HG03066 (cell line): ENCODE results near the gene LHFPL3.
"Not testable (repeated sequence)": the region's sequence is repeated elsewhere in the genome, so short reads cannot be mapped to it uniquely, and the experiment has no call there.

Source experiments
- ATAC-seq: cut with Tn5 transposase; IDR thresholded peaks from one replicate; pipeline ENCODE4 v1.9.1; 2021; ENCODE audit warnings: low read depth; ENCODE audit not compliant: unreplicated experiment

LHFPL3 gene

DNA sequence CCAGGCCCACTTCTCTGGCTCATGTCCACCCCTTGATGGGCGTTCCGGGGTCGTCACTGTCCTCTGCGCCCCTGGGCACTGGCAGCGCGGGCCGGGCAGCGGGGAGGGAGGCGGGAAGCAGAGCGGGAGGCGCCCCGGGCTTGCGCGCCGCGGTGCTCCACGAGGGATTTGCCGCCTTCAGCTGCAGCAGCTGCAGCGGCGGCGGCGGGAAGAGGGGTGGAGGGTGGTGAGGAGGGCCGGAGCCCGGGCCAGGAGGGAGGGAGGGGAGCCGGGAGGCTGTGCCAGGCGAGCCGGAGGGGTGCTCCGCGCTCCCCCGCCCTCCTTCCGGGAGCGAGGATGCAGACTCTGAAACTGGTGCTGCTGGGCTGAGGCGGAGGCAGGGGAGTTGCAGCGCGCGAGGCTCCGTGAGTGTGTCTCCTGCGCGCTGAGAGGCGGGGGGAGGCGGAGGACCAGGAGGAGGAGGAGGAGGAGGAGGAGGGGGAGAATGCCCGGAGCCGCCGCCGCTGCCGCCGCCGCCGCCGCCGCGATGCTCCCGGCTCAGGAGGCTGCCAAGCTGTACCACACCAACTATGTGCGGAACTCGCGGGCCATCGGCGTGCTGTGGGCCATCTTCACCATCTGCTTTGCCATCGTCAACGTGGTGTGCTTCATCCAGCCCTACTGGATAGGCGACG, at the start of gene LHFPL3:
TSS of gene LHFPL3 (plus strand) at position 308 of the 674 bp plus-strand sequence.
- no peak for ATAC-seq

DNA sequence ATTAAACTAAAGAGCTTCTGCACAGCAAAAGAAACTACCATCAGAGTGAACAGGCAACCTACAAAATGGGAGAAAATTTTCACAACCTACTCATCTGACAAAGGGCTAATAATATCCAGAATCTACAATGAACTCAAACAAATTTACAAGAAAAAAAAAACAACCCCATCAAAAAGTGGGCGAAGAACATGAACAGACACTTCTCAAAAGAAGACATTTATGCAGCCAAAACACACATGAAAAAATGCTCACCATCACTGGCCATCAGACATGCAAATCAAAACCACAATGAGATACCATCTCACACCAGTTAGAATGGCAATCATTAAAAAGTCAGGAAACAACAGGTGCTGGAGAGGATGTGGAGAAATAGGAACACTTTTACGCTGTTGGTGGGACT, 46.7 kb upstream of the LHFPL3 start:
- ATAC-seq: not testable (repeated sequence)

DNA sequence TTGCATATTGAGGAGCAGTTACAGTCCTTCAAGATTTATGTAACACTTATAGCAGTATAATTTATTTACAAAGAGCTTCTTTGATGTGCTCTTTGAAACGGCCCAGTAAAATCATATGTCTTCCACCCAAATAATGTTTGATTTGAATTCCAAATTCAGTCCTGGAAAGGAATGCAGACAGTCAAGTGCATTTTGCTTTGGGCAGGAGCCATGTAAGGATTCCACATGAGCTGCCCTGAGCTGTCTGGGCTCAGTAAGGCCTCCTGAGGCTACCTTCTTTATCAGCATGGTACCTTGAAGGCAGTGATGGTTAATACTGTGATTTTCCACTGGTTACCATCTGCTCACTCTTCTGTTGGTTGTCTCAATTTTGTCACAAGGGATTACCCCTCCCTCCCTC, 41.6 kb upstream of the LHFPL3 start:
- ATAC-seq: no peak

DNA sequence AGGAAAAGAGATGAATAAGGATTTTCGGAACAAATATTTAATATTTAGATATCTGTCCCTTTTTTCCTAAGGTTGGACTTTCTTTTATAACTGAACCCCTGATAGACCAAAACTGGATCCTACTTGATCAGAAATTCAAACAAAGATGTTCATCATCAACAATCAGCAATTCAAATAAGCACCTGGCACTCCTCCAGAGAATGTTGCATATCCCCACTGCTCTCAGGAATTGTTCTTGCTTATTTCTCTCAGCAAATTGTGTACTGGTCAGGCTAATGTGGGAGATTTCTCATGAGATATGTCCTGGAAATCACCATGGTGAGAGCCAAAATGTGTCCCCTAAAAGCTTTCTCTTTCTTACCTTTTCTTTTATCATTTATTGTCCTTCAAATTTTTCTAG, 40.3 kb upstream of the LHFPL3 start:
- ATAC-seq: no peak

DNA sequence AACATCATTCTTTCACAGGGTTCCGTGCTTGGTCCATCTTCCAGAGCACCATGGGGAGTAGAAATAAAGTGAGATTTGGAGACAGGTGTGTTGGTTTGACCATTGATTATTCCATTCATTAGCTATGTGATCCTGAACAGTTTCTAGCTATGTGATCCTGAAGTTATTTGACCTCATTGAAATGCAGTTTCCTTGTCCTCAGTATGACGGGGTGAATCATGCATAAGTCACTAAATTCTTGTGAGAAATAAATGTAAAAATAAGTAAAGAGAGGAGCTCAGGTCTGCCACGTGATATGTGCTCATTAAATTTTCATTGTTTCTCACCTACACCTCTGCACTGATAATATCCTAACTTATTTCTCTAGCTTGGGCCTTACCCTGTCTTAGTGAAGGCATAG, 34.1 kb upstream of the LHFPL3 start:
- ATAC-seq: no peak

DNA sequence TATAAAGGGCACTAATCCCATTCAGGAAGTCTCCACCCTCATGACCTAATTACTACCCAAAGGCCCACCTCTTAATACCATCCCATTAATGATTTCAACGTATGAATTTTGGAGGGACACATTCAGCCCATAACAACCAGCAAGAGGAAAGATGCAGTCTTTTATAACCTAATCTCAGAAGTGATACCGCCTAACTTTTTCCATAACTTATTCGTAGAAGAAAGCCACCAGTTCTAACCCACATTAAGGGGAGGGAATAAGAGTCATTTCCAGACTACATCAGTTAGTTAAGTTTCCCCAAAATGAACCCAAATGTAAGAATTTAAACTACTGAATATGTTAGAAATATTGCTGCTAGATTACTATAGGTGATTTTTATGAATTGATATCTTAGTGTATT, 32.1 kb upstream of the LHFPL3 start:
- no peak for ATAC-seq

DNA sequence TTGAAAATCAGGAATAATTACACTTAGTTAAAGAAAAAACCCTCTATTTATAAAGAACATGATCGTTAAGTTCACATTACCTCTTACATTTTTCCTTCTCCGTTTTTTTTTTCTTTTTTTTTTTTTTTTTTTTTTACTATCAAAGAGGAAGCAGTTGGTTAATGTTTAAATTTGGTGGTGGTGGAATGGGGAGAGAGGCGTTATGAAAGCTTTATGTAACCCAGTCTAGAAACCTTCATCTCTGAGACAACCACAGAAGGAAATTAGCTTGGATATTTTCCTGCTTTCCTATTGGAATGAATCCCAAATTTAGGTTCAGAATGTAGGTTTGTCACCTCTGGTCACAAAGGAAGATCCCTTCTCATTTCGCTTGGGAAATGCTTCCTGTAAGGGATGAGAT, 31.5 kb upstream of the LHFPL3 start:
- no peak for ATAC-seq

DNA sequence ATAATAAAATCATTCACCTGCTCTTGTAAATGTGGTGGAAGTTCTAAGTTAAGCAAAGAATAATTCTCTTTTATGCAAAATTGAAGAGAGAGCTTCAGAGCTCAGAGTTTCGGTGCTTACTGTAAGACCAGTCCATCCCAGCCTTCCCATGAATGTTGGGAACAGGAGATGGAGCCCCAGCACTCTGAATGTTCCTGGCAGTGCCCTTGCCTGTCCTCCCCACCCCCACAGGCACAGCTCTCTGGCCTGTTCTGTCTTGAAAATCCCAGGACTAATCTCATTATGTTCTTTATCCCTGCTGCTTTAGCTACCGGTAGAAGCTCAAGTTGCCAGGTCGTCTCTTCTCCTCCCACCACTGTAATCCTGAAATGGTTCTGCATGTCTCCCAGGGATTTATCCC, 29.1 kb upstream of the LHFPL3 start:
- no peak for ATAC-seq

DNA sequence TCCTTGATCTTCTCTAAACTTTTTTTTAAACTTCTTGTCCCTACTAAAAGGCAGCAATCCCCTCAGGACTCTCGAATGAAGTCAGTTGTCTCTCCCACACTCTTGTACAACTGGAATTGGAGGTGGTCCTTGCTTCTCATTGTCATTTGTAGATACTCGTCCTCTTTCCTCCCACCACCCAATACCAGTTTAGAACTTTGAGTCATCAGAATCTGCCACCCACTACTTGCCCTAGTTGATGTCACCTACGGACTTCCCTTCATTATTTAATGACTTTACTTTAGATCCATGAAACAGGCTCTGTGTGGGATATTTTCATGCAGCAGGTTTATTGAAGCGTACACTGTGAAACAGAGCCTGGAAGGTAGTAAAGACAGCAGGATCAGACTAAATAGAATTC, 28.6 kb upstream of the LHFPL3 start:
- ATAC-seq: no peak

DNA sequence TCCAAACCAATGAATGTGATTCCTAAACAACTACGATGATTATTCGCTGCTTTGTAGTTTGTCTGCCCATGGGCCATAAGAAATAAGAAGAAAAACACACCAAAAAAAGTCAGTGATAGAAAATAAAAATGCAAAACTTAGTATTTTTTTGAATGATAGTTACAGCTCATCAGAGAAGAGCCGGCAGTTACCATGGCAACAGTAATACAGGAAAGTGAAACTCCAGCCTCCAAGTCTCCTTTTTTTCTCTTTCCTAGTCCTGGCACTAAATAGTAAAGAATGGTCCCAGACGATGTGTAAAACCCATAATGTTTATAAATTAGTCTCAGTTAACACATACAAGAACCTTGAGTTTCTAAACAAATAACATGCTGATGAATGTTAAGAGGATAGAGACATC, 21.6 kb upstream of the LHFPL3 start:
- no peak for ATAC-seq

DNA sequence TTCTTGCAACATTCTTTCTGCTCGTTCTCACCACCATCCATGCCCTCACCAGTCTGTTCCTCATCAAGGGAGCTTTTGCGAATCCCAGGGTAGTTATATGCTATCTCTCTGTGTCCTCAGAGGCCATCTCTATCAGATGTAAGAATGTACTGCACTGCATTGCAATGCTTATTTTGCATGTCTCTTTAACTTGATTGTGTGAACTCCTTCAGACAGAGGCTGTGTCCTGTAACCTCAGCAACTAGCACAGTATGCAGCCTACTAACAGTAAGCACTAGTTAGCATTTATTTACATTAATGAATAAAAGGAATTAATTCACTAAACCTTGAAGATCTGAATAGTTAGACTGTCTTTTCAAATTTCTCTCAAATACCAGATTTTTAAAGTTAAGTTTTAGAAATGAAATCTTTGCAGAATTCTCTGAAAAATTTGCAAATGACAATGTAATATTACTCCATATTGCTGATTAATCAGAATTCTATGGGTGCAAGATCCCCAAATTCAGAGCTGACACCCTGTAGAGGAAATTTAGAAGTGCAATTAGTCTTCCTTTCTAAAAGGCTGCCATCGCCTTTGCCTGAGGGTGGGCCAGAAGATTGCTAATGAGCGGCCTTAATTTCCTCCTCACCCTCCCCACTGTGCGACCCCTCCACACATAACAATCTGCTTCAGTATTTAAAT, 10.3 kb upstream of the LHFPL3 start:
- no peak for ATAC-seq

DNA sequence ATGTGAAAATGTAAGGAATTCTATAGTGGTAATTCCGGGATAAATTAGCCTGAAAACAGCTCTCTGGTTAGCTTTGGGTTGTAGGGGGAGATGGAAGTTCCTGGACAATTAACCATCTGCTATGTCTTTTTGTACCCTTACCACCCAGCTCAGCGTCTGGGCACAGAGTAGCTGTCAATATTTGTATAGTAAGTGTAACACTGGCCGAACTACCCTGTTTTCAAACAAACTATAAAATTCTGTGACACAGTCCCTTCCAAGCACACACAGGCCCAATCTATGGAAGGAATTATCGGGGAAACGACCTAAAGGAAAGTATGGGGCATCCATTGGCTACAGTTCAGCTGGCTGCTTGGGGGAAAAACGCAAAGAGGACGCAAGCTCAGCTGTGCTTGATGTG, 869 bp upstream of the LHFPL3 start:
- ATAC-seq: no peak

DNA sequence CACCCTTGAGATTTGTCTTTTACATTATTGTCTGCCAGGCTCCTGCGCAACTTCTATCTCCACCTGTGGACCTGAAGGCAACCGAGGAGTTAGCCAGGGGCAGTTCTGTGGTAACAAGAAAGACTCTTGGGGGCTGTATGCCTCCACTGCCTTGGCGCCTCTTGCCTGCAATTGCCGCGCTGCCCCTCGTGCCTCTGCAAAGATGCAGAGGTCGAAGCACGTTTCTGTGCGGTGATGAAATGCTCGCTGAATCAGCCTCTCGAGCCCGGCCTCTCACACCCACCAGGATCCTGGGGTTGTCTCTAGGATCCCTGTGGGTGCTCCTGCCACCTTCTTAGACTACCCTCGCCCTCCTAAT, 486 bp upstream of the LHFPL3 start:
- ATAC-seq: no peak

DNA sequence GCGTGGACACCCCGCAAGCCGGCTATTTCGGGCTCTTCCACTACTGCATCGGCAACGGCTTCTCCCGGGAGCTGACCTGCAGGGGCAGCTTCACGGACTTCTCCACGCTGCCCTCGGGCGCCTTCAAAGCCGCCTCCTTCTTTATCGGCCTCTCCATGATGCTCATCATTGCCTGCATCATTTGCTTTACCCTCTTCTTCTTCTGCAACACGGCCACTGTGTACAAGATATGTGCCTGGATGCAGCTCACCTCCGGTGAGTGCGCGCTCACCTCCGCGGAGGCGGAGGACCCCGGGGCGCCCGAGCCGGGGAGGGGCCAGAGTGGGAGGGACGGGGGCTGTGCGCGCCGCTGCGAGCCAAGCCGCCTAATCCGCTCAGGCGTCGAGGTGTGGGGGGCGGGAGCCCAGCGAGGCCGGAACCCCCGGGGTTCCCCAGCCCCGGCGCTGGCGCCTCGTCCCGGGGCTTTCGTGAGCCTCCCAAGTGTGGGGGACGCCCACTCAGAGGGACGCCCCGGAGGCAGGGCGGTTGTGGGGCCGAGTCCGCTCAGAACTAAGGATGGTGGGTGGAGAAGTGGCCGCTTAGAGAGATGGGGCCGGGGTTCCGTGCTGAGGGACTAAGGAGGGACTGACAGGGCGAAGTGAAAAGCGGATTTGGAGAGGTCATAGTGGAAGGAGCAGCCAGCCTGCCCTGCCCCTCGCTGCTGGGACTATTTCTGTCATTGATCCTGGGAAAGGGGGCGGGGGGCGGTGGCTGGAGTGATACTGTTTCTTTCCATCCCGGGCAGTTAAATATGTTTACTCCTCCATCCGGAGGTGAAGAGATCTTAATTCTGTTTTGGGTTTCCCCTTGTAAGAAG, 795 bp downstream of the LHFPL3 start:
- no peak for ATAC-seq

DNA sequence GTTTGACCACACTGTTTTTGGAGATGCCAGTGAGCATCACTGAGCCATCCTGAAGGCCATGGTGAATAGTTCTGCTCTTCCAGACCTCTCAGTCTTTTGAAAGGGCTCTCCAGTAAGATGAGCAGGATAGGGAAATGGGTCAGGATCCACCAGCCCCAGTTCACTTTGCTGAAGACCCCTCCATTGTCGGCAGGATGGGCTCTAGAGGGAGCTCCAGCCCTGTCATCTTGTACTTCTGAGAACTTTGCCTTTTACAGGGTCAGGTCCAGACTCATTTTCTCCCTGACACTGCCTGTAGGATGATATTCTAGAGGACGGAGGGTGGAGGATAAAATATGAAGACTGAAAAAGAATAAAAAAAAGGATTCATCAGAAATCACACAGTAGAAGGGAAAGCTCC, 13.1 kb downstream of the LHFPL3 start:
- no peak for ATAC-seq

DNA sequence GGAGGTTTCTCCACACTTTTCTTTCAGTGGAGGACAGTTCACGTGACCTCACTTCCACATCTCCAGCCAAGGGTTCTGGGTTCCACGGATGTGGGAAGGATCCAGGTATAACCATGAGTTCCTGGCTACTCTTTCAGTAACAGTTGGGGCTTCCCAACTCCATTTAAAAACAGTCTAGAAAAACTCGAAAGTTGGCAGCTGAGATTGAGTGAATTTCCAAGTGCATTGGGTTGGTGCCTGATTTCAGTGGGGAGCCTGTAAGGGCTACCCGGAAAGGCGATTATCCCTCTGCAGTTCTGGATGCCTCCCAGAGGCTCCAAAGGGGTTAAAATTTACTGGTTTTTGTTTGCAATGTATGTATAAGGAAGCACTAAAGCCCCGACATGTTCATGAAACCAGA, 24.3 kb downstream of the LHFPL3 start:
- ATAC-seq: no peak

DNA sequence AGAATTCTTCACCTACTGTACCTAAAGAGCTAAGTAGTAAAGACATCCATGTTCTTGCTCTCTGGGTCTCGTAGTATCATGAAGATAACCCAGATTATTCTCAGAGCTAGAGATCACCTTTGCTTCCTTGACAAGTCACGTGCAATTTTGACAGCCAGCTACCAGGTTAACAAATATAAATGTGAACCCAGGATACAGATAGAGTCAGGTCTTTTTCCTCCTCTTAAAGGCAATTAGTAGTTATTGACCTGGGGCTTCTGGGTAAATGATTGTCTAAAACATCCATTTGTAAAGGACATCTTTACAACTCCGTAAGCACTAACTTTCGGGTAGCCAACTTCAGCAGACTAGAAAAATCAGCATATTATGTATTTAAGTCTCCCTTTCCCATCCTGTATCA, 28.8 kb downstream of the LHFPL3 start:
- ATAC-seq: no peak

DNA sequence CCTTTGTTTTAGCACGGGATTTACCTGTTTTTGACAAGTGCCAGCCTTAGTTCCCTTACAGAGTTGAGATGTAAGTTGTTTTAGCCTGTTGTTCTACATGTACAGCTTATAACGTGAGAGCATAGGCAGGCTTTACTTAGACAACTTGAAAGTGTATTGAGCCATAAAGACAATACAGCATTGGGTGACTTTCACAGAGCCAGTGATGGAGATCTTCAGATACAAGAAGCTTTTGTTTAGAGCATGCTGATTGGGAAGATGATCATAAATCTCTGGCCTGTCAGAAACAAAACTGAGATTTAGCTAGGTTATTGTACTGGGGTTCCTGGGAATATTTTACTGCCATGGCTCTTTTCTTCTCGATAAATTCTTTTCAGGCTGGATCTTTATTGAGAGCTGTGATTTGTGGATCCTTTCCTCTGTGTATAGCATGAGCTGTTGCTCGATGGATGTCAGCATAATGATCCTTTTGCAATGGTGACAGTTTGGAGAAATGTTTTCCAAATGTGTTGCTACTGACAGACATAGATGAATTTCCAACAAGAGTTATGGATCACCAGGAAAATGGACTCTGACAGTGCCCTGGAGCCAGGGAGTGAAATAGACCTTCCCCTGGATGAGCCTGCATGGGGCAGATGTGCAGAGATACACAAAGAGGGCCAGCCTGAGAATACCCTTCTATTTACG, 30.2 kb downstream of the LHFPL3 start:
- ATAC-seq: no peak

DNA sequence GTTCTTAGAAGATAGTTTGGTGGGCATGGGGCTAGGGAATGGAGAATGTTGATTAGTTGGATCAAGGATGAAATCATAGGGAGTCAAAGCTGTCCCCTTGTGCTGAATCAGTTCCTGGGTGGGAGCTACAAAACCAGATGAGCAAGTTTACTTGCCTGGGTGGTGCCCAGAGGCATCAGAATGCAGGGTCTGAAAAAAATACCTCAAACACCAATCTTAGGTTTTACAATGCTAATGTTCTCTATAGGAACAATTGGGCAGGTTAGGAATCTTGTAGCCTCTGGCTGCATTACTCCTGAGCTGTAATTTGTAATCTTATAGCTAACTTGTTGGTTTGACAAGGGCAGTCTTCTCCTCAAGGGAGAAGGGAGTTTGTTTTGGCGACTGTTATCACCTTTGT, 34.4 kb downstream of the LHFPL3 start:
- no peak for ATAC-seq

DNA sequence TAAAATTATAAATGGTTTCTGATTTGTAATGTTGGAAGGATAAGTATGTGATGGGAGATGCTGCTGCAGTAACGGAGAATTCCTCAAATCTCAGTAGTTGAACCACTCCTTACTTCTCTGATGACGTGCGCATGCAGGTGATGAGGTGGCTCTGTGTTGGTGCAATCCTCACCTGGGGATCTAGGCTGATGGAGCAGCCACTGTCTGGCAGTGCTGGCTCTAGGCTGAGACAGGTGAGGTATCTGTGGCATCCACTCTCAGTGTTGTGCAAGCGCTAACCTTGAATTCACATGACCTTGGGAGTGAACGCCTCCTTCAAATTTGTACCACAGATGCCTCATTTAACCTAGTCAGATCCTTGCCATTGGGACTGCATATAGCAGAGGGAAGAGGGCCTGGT, 35.0 kb downstream of the LHFPL3 start:
- no peak for ATAC-seq

DNA sequence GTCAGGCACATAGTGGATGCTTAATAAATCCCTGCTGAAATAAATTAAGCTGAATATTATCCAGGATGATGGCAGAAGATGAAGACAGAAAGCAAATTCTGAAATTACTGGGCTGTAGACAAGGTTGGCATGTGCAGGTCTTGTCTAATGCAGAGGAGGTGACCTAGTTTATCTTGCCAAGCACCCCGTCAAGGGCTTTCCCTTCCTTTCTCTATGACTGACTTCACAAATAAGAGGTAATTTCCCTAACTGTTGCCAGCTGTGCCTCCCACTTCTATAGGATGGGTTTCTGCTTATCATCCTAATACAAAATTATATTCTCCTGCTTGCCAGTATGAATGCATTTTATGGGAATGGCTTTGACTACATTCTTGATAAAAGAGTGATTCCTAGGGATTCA, 38.0 kb downstream of the LHFPL3 start:
- no peak for ATAC-seq
